CD4-positive, alpha-beta T cell (primary cell): ENCODE results near the gene FKTN. TPM values are rescaled to one million over a fixed set of nuclear protein-coding genes. Genes with fewer than 3 reads are reported as not detected.

ENCODE experiments used
- ATAC-seq: fragments of 200-7000 bp; cut with Tn5 transposase; one replicate; pipeline ENCODE4 v1.10.0; 2022; ENCODE audit warnings: mild to moderate bottlenecking; ENCODE audit not compliant: poor library complexity
- CTCF ChIA-PET: fragments of 350-600 bp; sonication (Branson Sonifier 250); formaldehyde crosslinking; loops from one replicate; lab custom pipeline; 2021; ENCODE audit warnings: antibody characterized with exemption, inconsistent platforms; lab: Charles Lee
- POLR2A ChIA-PET: fragments of 350-600 bp; sonication (Branson Sonifier 250); formaldehyde crosslinking; loops from one replicate; lab custom pipeline; 2021; ENCODE audit warnings: antibody characterized with exemption, inconsistent platforms; lab: Charles Lee
- DNase-seq, 14 experiments: peaks; one replicate each; pipeline ENCODE4 v3.0.0-alpha.2; 2013 to 2020; ENCODE audit warnings: mixed read lengths in 2 of 14
- H3K27ac ChIP-seq, 2 donors: one replicate each; pipeline versions ENCODE4 v1.5.1 to v1.7.0; 2013; ENCODE audit warnings: low read length in 2 of 2, low read depth in 1 of 2, mild to moderate bottlenecking in 1 of 2
- H3K27me3 ChIP-seq, 2 experiments: 1 replicate in 1 of 2; 2 replicates in 1 of 2; pipeline versions ENCODE4 v1.6.1 to v1.7.0; 2013; ENCODE audit warnings: low read length in 2 of 2, control low read depth in 1 of 2, mild to moderate bottlenecking in 1 of 2, moderate library complexity in 1 of 2; ENCODE audit not compliant: insufficient read depth in 2 of 2, control insufficient read depth in 1 of 2
- H3K36me3 ChIP-seq: one replicate; pipeline ENCODE4 v1.6.1; 2013; ENCODE audit warnings: low read length, control low read depth; ENCODE audit not compliant: insufficient read depth
- H3K4me1 ChIP-seq: one replicate; pipeline ENCODE4 v1.6.1; 2013; ENCODE audit warnings: low read length, control low read depth; ENCODE audit not compliant: insufficient read depth
- H3K4me3 ChIP-seq: one replicate; pipeline ENCODE4 v1.5.1; 2013; ENCODE audit warnings: mild to moderate bottlenecking, low read length, moderate library complexity
- H3K9me3 ChIP-seq, 2 experiments: 1 replicate in 1 of 2; 2 replicates in 1 of 2; pipeline versions ENCODE4 v1.6.1 to v1.7.0; 2013; ENCODE audit warnings: low read length in 2 of 2, mild to moderate bottlenecking in 2 of 2, control low read depth in 1 of 2, moderate library complexity in 1 of 2; ENCODE audit not compliant: control insufficient read depth in 1 of 2, insufficient read depth in 1 of 2
- H3K27ac Mint-ChIP-seq: one replicate; pipeline ENCODE4 v1.8.0; 2020; ENCODE audit warnings: mixed read lengths
- H3K27me3 Mint-ChIP-seq: one replicate; pipeline ENCODE4 v1.8.0; 2021; ENCODE audit warnings: mixed read lengths
- H3K36me3 Mint-ChIP-seq: one replicate; pipeline ENCODE4 v1.8.0; 2021; ENCODE audit warnings: low read depth, mixed read lengths
- H3K4me1 Mint-ChIP-seq: one replicate; pipeline ENCODE4 v1.8.0; 2021; ENCODE audit warnings: low read depth, mixed read lengths
- H3K4me3 Mint-ChIP-seq: one replicate; pipeline ENCODE4 v1.8.0; 2020; ENCODE audit warnings: mild to moderate bottlenecking, mixed read lengths
- H3K9me3 Mint-ChIP-seq: one replicate; pipeline ENCODE4 v1.8.0; 2020; ENCODE audit warnings: mixed read lengths
- intact Hi-C, 2 experiments: fragments of 100-400 bp; cut with DNase I in 1 of 2; cut with micrococcal nuclease in 1 of 2; formaldehyde crosslinking; loops; one replicate each; pipeline versions ENCODE4 v1.15.1 to v1.9.0; 2023 to 2025; cut with DNase I, micrococcal nuclease
- total RNA-seq, 174 experiments: library from RNA in 2 of 174; stranded (reverse) in 2 of 174; gene quantifications; one replicate each; pipeline ENCODE4 v1.2.3 and lab custom pipeline; 2021 to 2026
- TF ChIP-seq, protein P1 (sequence below): fragments of 200-600 bp; IDR thresholded peaks from one replicate; pipeline ENCODE4 v1.8.0; 2022; ENCODE audit warnings: antibody characterized with exemption, mild to moderate bottlenecking

Gene FKTN
- total RNA-seq, 2 experiments from 2014 or later, result 5.7 to 5.8 TPM

DNA sequence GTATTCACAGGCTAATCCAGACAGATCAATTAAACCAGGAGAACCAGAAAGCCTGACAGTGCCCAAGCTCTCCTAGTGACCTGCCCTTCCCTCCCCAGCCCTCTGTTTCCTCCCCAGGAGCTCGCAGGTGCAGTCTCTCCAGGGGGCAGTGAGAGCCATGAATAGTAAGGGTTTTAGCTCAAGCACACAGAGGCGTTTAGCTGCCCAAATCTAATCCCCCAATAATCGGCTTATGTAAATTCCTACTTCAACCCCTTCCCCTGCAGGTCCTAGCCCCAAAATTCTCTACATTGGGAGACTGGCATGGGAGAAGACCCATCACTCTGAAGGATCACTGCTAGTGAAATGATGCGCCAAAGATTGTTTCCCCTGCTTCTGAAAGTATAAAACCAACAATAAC is 93.9 kb downstream of the FKTN start:
- H3K27ac ChIP-seq, result no peak overlapping the region
- Mint-ChIP-seq H3K4me3 (no peak overlapping the region), H3K27me3 (peaks cover 17% of the 10 kb centered on the region), H3K9me3 (no peaks in the 10 kb centered on the region), H3K36me3 (no peaks in the 10 kb centered on the region), H3K27ac (no peak overlapping the region), H3K4me1 (peaks cover 12% of the 10 kb centered on the region)
- no peaks in the 10 kb centered on the region for H3K36me3 ChIP-seq
- TF ChIP-seq, protein P1, sequence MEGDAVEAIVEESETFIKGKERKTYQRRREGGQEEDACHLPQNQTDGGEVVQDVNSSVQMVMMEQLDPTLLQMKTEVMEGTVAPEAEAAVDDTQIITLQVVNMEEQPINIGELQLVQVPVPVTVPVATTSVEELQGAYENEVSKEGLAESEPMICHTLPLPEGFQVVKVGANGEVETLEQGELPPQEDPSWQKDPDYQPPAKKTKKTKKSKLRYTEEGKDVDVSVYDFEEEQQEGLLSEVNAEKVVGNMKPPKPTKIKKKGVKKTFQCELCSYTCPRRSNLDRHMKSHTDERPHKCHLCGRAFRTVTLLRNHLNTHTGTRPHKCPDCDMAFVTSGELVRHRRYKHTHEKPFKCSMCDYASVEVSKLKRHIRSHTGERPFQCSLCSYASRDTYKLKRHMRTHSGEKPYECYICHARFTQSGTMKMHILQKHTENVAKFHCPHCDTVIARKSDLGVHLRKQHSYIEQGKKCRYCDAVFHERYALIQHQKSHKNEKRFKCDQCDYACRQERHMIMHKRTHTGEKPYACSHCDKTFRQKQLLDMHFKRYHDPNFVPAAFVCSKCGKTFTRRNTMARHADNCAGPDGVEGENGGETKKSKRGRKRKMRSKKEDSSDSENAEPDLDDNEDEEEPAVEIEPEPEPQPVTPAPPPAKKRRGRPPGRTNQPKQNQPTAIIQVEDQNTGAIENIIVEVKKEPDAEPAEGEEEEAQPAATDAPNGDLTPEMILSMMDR, result no peak
- POLR2A ChIA-PET, result no interaction called here
- ATAC-seq (no peak), DNase-seq (no peak)
- no peak overlapping the region for H3K4me3 ChIP-seq
- H3K9me3 ChIP-seq, result no peaks in the 10 kb centered on the region
- intact Hi-C loops, result no loop called here
- H3K27me3 ChIP-seq, result peaks cover 10% of the 10 kb centered on the region in 2 experiments
- CTCF ChIA-PET, result no interaction called here
- H3K4me1 ChIP-seq, result peaks cover 10% of the 10 kb centered on the region

DNA sequence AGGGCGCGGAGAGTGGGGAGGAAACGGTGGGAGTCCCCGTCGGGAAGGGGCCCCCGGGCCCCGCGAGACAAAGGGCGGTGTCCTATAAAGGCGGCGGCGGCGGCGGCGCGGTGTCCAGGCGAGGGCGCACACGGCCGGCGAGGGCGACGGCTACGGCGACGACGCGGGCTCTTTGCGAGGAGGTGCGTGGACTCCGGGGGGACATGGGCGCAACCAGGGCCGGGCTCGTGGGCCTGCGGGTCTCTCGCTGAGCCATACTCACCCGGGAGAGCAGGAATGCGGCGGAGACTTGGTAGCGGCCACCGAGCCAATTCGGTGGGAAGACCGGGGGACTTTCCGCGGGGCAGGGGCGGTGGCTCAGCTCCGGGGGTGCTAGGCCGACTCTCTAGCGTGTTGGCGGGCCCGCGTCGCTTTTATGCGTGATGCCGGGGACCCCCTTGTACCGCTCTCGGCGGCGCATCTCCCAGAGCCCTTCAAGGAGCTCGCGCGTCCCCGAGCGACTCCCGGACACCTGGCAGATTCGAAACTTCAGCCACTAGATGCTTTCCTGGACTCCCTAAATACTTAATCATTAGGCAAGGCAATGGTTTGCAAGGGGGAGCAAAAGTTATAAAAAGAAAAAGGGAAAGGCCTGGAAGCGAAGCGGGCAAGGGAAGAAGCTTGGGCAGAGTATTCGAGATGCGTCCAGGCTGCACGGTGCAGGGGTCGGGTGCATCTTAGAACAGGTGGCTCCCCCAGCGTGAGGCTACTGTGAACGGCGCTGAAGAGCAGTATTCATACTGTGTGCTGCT is 98.4 kb downstream of the FKTN start:
- peaks cover 28 to 31% of the 10 kb centered on the region in 2 experiments for H3K27me3 ChIP-seq
- no peak overlapping the region for H3K27ac ChIP-seq
- Mint-ChIP-seq H3K4me3 (peak overlapping the region; percentile 83), H3K4me1 (peaks cover 16% of the 10 kb centered on the region), H3K36me3 (no peaks in the 10 kb centered on the region), H3K27me3 (peaks cover 50% of the 10 kb centered on the region), H3K27ac (no peak overlapping the region), H3K9me3 (no peaks in the 10 kb centered on the region)
- TF ChIP-seq, protein P1, result no peak
- CTCF ChIA-PET, result no interaction called here
- POLR2A ChIA-PET, result no interaction called here
- peaks cover 10% of the 10 kb centered on the region for H3K4me1 ChIP-seq
- intact Hi-C loops, result no loop called here
- no peaks in the 10 kb centered on the region for H3K9me3 ChIP-seq
- H3K36me3 ChIP-seq, result no peaks in the 10 kb centered on the region
- ATAC-seq (peak; percentile 54), DNase-seq (peak in 7 of 14 experiments; percentile 1 to 37 (median 13))
- peak overlapping the region; percentile 44 for H3K4me3 ChIP-seq

DNA sequence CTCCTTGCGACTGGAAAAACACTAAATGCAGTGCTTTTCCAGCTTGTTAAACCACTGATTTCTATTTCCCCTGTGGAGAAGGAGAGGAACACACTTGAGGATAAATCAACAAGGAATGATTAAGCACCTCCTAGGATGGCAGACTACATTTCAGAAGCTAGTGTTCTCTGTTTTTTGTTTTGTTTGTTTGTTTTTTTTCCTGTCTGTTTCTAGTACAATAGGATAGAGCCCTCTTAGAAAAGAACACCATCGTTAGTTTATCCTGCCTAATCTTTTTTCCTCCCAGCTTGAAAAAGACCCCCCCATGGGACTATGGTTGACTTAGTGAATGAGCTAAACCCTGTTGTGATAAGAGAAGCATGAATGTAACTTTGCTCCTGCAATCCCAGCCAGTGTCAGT is 100.4 kb downstream of the FKTN start:
- H3K9me3 Mint-ChIP-seq, result no peaks in the 10 kb centered on the region
- POLR2A ChIA-PET, result no interaction called here

More for the DNA sequence above, 100.4 kb downstream of the FKTN start:
- TF ChIP-seq, protein P1, result no peak
- Mint-ChIP-seq H3K36me3 (no peaks in the 10 kb centered on the region), H3K4me3 (no peak overlapping the region), H3K4me1 (peaks cover 16% of the 10 kb centered on the region), H3K27ac (no peak overlapping the region), H3K27me3 (peaks cover 53% of the 10 kb centered on the region)
- ATAC-seq (no peak), DNase-seq (no peak)
- CTCF ChIA-PET, result interaction anchor here (0.9 kb wide), 1 partner anchor 60 kb away, joined by 3 read pairs; no protein-coding TSS in a partner anchor
- H3K4me1 ChIP-seq, result peaks cover 10% of the 10 kb centered on the region
- no peaks in the 10 kb centered on the region for H3K9me3 ChIP-seq
- H3K4me3 ChIP-seq, result no peak overlapping the region
- intact Hi-C loops, result no loop called here
- peaks cover 28 to 31% of the 10 kb centered on the region in 2 experiments for H3K27me3 ChIP-seq
- no peak overlapping the region for H3K27ac ChIP-seq
- no peaks in the 10 kb centered on the region for H3K36me3 ChIP-seq
